GM08714 (cell line): Measurements from ENCODE around the gene LARP6.
A peak's percentile ranks its signal among the peaks of the same experiment; 100 is the strongest.
"Not testable (repeated sequence)": the region's sequence is repeated elsewhere in the genome, so short reads cannot be mapped to it uniquely, and the experiment has no call there.

Experiments
- H3K4me3 ChIP-seq: fragments of 200-500 bp; sonication (Bioruptor generic); 2 replicates; pipeline ENCODE4 v1.5.1; 2014; ENCODE audit warnings: mild to moderate bottlenecking, low read length, inconsistent platforms
- ZNF274 ChIP-seq: IDR thresholded peaks from 2 replicates; pipeline ENCODE4 v1.6.1; 2012; ENCODE audit warnings: mild to moderate bottlenecking, low read depth, low read length

Gene LARP6

DNA sequence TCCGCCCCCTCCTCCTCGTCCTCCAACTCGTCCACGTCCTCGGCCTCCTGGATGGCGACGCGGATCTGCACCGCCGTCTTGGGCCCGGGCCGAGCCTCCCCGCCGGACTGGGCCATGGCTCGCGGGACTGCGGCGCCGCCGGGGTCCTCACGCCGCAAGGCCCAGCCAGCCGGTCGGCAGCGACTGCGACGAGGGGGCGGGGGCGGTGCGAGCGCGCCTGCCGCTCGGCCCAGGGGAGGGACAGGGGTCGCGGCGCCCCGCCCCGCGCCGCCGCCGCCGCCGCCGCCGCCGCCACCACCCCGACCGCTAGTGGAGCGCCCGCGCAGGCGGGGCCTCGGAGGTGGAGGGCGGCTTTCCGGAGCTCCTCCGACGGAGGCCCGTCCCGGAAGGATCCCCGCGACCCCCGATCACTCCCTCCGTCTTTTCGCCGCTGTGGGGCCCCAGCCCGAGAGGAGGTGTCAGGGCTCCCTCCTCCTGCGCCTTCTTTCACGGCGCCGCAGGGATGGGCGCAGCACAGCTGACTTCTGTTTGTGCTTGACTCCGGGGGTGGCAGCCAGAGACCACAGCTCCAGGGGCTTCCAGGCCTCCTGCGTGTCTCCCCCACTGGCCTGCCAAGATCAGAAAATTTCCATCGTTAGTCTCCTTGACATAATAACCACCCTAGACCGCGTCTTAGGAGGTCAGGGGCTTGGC is at the start of gene LARP6:
TSS of gene LARP6 (minus strand) at position 185 of the 693 bp plus-strand sequence. CDS start at position 116, 69 bp downstream.
- peak within 1 kb of the TSS; percentile 50 for H3K4me3 ChIP-seq

DNA sequence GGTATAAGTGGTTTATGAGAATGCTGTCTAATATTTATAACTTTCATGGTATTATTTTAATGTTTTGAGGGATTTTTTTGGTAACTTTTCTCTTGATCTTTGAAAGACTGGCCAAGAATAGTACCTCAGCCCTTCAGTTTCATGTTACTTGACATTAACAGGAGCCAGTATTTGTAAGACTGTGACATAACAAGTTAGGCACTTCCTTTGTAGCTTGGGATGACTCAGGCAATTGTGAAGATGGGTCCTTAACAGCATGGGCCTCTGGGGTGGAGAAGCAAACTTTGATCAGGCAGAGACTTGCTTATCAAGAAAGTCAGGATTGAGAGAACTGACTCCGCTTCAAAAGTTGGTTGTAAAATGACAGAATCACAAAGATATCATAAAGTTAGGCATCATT is 48.1 kb upstream of the LARP6 start:
- TF ChIP-seq ZNF274 = no peak
- H3K4me3 ChIP-seq = no peak overlapping the region

More for the DNA sequence above, at the start of gene LARP6:
- no peak for TF ChIP-seq ZNF274

DNA sequence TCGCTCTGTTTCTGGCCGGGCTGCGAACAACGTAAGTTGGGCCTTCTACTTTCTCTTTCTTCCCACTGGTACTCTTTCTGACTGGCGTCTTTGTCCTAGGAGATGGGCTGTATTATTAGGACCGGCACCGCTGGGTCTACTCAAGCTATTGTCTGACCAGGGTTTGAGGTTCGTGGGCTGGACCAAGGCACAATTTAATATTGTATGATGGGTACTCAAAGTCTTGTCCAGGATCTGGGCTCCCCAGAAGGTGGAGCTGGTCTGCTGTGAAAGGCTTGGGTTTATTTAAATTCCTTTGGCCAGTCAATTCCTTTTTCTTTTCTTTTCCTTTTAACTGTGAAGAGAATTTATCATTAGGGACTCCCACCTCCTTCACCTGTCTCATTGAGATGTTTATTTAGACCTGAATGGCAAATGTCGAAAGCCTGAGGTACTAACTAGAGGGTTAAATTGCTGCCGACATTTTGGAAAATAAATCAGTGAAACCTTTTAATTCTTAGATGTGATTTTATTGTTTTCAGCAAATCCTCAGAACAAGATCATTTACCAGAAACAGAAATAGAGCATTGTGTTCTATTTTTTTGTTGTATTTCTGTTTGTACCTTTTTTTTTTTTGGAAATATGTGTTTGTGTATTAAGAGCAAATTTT is 39.1 kb upstream of the LARP6 start:
- no peak for TF ChIP-seq ZNF274
- peak overlapping the region; percentile 82 for H3K4me3 ChIP-seq

DNA sequence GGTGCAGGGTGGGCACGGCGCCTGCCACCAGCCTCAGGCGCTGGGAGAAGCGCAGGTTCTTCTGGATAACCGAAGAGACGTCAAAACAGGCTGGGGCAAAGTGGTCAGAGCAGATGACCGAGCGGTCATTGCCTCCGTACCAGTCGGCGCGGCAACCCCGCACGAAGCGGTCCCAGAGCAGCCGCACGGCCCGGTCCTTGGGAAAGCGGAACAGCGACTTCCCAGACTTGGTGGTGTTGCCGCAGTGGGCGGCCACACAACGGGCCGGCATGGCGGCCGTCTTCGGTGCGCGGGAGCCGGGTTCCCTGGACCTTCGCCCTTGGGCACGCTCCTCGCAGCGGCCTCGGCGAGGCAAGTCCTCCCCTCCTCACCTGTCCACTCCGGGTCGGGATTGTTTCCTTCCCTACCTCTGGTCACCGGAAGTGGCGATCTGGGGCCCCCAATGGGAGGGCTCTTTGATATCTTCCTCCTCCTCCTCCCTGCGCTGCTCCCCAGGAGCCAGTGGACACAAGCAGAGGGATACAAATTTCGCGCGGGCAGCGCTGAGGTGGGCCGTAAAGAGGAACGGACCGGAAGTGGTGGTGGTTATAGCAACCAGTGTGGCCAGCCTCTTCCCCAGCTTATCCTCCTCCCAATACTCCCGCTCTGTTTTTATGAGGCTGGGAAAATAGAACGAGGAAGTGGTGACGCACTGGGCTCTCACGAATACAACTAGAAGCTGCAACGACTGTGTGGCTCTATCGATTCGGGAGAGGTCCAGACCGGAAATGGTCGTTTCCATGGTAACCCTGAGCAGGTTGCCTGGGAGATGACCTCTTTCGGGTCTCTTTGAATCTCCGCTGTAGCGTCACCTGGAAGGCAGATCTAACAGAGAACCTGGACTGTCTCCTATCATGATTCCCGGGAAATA is 38.3 kb upstream of the LARP6 start, which contains the start of the genes LRRC49 and THAP10:
TSS of gene LRRC49 (plus strand) at position 825 of the 910 bp plus-strand sequence. CDS start at position 894, 69 bp downstream.
TSS of gene THAP10 (minus strand) at position 432 of the 910 bp plus-strand sequence. CDS start at position 271, 161 bp downstream.
- H3K4me3 ChIP-seq = peak within 1 kb of the TSS; percentile 82
- no peak for TF ChIP-seq ZNF274

DNA sequence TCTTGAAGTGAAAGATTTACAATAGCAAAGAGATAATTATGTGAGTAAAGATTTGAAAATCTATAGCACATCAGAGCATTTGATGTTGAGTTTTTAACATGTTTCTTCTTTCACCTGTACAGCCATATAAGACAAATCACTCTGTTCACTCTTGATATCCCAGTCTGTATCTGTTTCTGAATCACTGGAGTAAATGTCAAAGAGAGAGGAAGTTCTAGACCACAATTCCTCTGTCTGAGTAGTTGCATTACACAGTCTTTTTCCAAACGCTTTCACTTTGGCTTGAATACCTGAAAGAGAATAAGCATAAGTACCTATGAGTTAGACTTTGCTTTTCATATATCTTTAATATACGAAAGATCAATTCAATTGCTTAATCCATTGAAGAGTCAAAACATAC is 28.4 kb upstream of the LARP6 start:
- TF ChIP-seq ZNF274 = no peak
- no peak overlapping the region for H3K4me3 ChIP-seq

DNA sequence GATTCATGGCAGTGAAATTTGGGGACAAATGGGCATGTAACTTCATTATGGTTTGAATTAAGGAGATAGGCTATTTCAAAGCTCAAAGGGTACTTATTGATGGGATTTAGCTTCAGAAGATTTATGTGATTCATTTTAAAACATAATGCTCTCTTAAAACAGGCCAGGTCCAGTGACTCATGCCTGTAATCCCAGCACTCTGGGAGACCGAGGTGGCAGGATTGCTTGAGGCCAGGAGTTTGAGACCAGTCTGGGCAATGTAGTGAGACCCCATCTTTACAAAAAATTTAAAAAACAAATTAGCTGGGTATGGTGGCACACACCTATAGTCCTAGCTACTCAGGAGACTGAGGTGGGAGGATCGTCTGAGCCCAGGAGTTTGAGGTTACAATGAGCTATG is 26.8 kb upstream of the LARP6 start:
- TF ChIP-seq ZNF274 = no peak
- H3K4me3 ChIP-seq = no peak overlapping the region

DNA sequence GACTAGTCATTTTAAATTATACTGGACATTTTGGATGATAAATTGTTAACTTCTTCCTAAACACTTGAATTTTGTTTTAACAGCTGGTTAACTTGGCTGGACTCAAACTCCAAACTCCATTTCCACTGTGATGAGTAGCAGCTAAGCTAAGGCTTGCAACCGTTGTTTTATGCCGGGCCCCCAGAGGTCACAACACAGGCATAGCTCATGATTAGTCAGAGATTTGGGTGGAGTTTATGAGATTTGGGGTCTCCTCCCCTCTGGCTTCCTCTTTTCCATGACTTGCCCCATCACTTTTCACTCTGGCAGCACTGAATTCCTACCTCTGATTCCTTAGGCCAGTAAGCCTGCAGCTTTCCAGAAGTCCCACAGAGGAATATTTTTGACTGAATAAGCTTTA is 25.4 kb upstream of the LARP6 start:
- H3K4me3 ChIP-seq = no peak overlapping the region
- TF ChIP-seq ZNF274 = no peak

DNA sequence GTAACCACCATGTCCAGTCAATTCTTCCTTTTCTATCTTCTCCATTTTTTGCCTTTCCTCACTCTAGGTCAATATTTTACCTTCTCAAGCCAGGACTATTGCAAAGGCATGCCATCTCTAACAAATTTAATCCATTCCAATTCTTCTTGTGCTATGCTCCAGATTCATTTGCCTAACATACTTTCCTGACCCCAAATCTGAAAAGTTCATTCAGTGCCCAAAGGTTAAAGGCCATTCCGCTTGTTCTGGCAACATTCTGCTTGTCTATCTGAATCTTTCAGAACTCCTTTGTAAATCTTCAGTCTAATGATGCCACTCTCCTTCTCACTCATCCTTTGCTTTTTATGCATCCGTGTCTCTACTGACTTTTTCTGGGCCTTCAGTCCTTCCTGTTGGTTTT is 22.7 kb upstream of the LARP6 start:
- H3K4me3 ChIP-seq = no peak overlapping the region
- no peak for TF ChIP-seq ZNF274

DNA sequence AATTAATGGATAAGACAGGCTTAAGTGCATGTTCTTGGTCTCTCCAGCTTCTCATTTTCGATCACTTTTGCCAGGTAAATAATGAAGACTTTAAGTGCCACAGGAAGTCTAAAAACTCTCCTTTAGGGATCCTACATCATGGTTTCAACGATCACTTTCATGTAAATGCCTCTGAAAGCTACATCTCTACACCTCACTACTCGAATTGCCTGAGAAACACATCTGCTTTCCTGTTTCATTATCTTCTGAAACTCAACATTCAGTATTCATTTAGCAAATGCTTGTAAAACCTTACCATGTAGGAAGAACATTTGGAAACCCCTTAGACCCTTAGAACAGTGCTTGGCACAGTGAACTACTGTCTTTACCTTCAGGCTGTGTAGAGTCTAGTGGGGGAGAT is 22.1 kb upstream of the LARP6 start:
- TF ChIP-seq ZNF274 = no peak
- H3K4me3 ChIP-seq = no peak overlapping the region

DNA sequence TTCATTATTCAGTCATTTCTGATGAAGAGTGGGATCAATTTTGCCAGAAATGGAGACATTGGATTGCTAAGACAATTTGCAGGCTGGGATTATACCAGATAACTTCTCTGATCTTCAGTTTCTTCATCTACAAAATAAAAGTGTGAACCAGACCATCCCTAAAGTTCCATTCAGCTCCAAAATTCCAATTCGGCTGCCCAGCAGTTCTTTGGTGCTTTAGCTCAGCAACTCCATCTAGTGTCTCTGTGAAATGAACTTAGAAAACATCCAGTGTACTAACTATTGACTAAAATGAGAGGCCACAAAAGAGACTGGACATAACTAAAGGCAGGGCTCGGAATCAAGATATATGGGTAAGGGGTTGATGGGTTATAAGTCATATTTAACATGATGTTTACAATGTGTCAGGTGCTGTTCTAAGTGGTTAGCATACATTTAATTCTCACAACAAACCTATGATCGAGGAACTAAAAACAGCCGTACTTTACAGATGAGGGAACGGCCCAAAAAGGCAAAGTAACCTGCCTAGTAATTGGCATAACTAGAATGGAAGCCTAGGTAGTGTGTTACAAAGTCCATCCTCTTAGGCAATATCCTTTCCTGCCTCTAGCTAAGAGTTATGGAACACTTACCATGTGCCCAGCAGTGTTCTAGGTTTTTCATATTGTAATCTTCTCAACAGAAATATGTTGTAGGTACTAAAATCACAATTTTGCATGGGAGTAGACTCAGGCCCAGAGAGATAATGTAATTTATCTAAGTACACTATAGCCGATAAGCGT is 21.2 kb upstream of the LARP6 start:
- no peak for TF ChIP-seq ZNF274
- H3K4me3 ChIP-seq = no peak overlapping the region

DNA sequence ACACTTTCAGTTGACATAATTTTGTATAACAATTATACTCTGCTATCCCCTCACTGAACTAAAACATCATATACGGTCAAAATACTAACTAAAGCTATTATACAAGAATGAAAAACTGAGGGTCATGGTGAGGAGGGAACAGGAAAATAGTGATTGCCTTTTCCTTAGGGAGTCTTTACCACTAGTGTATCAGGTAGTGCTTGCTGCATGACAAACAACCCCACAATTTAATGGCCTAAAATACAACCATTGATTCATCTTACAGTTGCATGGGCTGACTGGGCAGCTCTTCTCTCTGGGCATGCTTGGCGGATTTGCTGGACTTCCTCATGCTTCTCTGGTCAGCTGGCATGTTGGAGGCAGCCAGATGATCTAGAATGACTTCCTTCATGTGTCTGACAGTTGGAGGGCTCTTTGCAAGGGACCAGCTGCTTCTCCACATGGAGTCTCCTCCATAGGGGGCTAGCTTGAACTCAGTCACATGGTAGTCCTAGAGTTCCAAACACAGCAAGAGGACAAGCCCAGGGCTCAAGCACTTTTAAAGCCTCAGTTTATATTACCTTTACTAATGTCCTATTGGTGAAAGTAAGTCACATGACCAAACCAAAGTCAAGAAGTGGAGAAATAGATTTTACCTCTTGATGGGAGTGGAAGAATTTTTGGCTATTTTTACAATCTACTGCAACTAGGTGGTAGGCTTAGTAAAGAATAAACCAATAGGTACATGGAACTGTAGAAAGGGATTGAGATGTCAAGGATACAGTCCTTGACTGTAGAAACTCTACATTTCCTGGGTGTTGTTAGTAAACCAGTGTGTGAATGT is 19.5 kb upstream of the LARP6 start:
- TF ChIP-seq ZNF274 = no peak

DNA sequence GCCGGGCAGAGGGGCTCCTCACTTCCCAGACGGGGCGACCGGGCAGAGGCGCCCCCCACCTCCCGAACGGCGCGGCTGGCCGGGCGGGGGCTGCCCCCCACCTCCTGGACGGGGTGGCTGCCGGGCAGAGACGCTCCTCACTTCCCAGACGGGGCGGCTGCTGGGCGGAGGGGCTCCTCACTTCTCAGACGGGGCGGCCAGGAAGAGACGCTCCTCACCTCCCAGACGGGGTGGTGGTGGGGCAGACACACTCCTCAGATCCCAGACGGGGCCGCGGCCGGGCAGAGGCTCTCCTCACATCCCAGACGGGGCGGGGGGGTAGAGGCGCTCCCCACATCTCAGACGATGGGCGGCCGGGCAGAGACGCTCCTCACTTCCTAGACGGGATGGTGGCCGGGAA is 17.5 kb upstream of the LARP6 start:
- H3K4me3 ChIP-seq = not testable (repeated sequence)

More for the DNA sequence above, 19.5 kb upstream of the LARP6 start:
- no peak overlapping the region for H3K4me3 ChIP-seq

DNA sequence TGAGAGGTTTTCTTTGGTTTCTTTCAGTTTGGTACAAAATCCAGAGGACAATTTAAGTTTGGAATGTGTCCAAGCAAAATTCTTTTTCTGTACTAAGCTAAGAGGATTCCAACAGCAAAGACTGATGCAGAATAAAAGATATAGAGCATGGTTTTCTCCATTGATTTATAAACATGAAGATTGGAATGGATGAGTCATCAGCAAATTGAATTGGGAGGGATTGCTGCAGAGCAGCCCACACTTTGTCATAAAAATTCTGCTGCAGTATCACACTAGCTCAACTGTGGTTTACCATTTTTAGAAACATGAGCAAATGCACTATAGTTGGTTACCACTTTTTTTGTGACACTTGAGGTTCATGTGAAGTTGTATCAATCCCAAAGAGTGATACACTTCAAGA is 16.1 kb upstream of the LARP6 start:
- H3K4me3 ChIP-seq = no peak overlapping the region
- no peak for TF ChIP-seq ZNF274
